WTC11 (cell line): ENCODE results near the gene ARHGEF25. TPM values are rescaled to one million over a fixed set of nuclear protein-coding genes. Genes with fewer than 3 reads are reported as not detected.

Experiments
- ATAC-seq: fragments of 200-7000 bp; cut with Tn5 transposase; 2 replicates; pipeline ENCODE4 v1.10.0; 2021; ENCODE audit warnings: mild to moderate bottlenecking, moderate library complexity
- CTCF ChIA-PET: fragments of 300-600 bp; sonication (Branson Sonifier 250); formaldehyde crosslinking; loops from one replicate; lab custom pipeline; 2021; ENCODE audit warnings: antibody characterized with exemption; lab: Charles Lee
- POLR2A ChIA-PET: fragments of 350-600 bp; sonication (Branson Sonifier 250); formaldehyde crosslinking; loops from one replicate; lab custom pipeline; 2021; ENCODE audit warnings: antibody characterized with exemption; lab: Charles Lee
- DNase-seq: peaks from one replicate; pipeline ENCODE4 v3.0.0; 2021; ENCODE audit warnings: low spot score
- H3K27ac Mint-ChIP-seq: 2 replicates; pipeline ENCODE4 v1.8.0; 2021; ENCODE audit warnings: mixed read lengths
- H3K27me3 Mint-ChIP-seq: 2 replicates; pipeline ENCODE4 v1.8.0; 2021; ENCODE audit warnings: low read depth, mild to moderate bottlenecking, moderate library complexity, mixed read lengths
- H3K36me3 Mint-ChIP-seq: 2 replicates; pipeline ENCODE4 v1.8.0; 2021; ENCODE audit warnings: mixed read lengths
- H3K4me1 Mint-ChIP-seq: 2 replicates; pipeline ENCODE4 v1.8.0; 2022; ENCODE audit warnings: mixed read lengths
- H3K4me3 Mint-ChIP-seq: 2 replicates; pipeline ENCODE4 v1.8.0; 2021; ENCODE audit warnings: mild to moderate bottlenecking, moderate library complexity, mixed read lengths
- H3K9me3 Mint-ChIP-seq: 2 replicates; pipeline ENCODE4 v1.8.0; 2021; ENCODE audit warnings: mixed read lengths
- AFF4 ChIP-seq: sonication (generic); formaldehyde crosslinking; IDR thresholded peaks from 2 replicates; pipeline ENCODE4 v1.8.1; 2023; ENCODE audit warnings: mild to moderate bottlenecking, missing genetic modification reagents, borderline replicate concordance
- ATF1 ChIP-seq: sonication (generic); formaldehyde crosslinking; IDR thresholded peaks from 2 replicates; pipeline ENCODE4 v1.8.1; 2023; ENCODE audit warnings: mild to moderate bottlenecking, moderate library complexity, missing genetic modification reagents
- E2F1 ChIP-seq: sonication (generic); formaldehyde crosslinking; IDR thresholded peaks from 2 replicates; pipeline ENCODE4 v1.8.0; 2022; ENCODE audit warnings: mild to moderate bottlenecking, missing genetic modification reagents
- E2F4 ChIP-seq: sonication (generic); formaldehyde crosslinking; IDR thresholded peaks from 2 replicates; pipeline ENCODE4 v1.8.1; 2022; ENCODE audit warnings: low read depth, mild to moderate bottlenecking, moderate library complexity, missing genetic modification reagents, borderline replicate concordance
- ETV6 ChIP-seq: sonication (generic); formaldehyde crosslinking; IDR thresholded peaks from 2 replicates; pipeline ENCODE4 v1.8.1; 2022; ENCODE audit warnings: mild to moderate bottlenecking, missing genetic modification reagents
- GTF2I ChIP-seq: fragments of 250-450 bp; sonication (Bioruptor Pico); conservative IDR thresholded peaks from 2 replicates; pipeline ENCODE4 v1.4.0; 2021; ENCODE audit warnings: mild to moderate bottlenecking
- JUN ChIP-seq: sonication (generic); formaldehyde crosslinking; IDR thresholded peaks from 2 replicates; pipeline ENCODE4 v1.8.0; 2023; ENCODE audit warnings: mild to moderate bottlenecking, missing genetic modification reagents
- PRDM15 ChIP-seq: sonication (generic); formaldehyde crosslinking; IDR thresholded peaks from 2 replicates; pipeline ENCODE4 v1.8.0; 2022; ENCODE audit warnings: missing genetic modification reagents
- TP53 ChIP-seq: sonication (generic); formaldehyde crosslinking; IDR thresholded peaks from 2 replicates; pipeline ENCODE4 v1.8.1; 2023; ENCODE audit warnings: mild to moderate bottlenecking, missing genetic modification reagents
- ZNF232 ChIP-seq: sonication (generic); formaldehyde crosslinking; IDR thresholded peaks from 2 replicates; pipeline ENCODE4 v1.8.0; 2022; ENCODE audit warnings: mild to moderate bottlenecking, missing genetic modification reagents
- ZNF416 ChIP-seq: fragments of 250-450 bp; sonication (Bioruptor Pico); IDR thresholded peaks from 2 replicates; pipeline ENCODE4 v1.9.0; 2021; ENCODE audit warnings: mild to moderate bottlenecking, inconsistent platforms
- total RNA-seq: library from RNA; stranded (reverse); gene quantifications from 3 replicates; pipeline ENCODE4 v1.2.3, GENCODE V29; 2021
- TF ChIP-seq, protein P1 (sequence below): sonication (generic); formaldehyde crosslinking; IDR thresholded peaks from 2 replicates; pipeline ENCODE4 v1.8.0; 2022; ENCODE audit warnings: mild to moderate bottlenecking, missing genetic modification reagents
- TF ChIP-seq, protein P2 (sequence below): sonication (generic); formaldehyde crosslinking; conservative IDR thresholded peaks from 2 replicates; pipeline ENCODE4 v1.8.1; 2022; ENCODE audit warnings: mild to moderate bottlenecking, missing genetic modification reagents
- TF ChIP-seq, protein P3 (sequence below): fragments of 250-450 bp; sonication (Bioruptor Pico); IDR thresholded peaks from 2 replicates; pipeline ENCODE4 v1.9.0; 2021; ENCODE audit warnings: moderate library complexity, mild to moderate bottlenecking, inconsistent platforms, borderline replicate concordance
- TF ChIP-seq, protein P4 (sequence below): sonication (generic); formaldehyde crosslinking; IDR thresholded peaks from 2 replicates; pipeline ENCODE4 v1.8.1; 2023; ENCODE audit warnings: mild to moderate bottlenecking, moderate library complexity, missing genetic modification reagents

Gene ARHGEF25
- total RNA-seq, 1 experiment from 2014 or later = 11.9 TPM

DNA sequence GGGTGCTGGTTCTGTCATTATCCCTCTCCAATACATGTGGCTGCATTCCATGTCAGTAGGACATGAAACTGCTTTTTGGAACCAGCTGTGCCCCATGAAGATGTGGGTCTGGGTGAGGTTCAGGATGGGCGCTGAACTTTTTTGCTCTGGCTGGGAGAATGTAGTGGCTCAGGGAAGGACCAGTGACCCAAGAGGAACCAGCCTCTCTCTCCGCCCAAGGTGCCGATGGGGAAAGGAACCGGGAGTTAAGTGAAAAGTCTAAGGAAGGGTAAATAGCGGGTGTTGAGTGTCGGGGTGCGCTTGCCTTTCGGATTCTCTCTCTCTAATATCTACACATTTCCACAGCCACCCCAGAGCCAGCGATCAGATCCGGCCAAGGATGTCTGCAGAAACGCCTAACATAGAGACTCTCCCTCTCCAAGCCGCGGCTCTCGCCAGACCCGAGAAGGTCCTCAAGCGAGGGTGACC lies 7.8 kb downstream of the ARHGEF25 start:
- DNase-seq (no peak), ATAC-seq (no peak)
- POLR2A ChIA-PET = interaction anchor here (0.9 kb wide), 1 partner anchor 9 kb away, joined by 3 read pairs; no protein-coding TSS in a partner anchor
- H3K4me3 Mint-ChIP-seq = peak overlapping the region; percentile 78
- peaks cover 100% of the 10 kb centered on the region for H3K27me3 Mint-ChIP-seq
- H3K4me1 Mint-ChIP-seq = peaks cover 31% of the 10 kb centered on the region
- TF ChIP-seq TP53 (CRISPR knock-in tag) (no peak), PRDM15 (CRISPR knock-in tag) (no peak), JUN (CRISPR knock-in tag) (no peak), GTF2I (no peak), E2F1 (CRISPR knock-in tag) (no peak), E2F4 (CRISPR knock-in tag) (no peak), ETV6 (CRISPR knock-in tag) (no peak), ATF1 (CRISPR knock-in tag) (no peak), AFF4 (CRISPR knock-in tag) (no peak), ZNF232 (CRISPR knock-in tag) (no peak), ZNF416 (CRISPR knock-in tag) (no peak)
- TF ChIP-seq, protein P1, sequence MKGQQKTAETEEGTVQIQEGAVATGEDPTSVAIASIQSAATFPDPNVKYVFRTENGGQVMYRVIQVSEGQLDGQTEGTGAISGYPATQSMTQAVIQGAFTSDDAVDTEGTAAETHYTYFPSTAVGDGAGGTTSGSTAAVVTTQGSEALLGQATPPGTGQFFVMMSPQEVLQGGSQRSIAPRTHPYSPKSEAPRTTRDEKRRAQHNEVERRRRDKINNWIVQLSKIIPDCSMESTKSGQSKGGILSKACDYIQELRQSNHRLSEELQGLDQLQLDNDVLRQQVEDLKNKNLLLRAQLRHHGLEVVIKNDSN (CRISPR knock-in tag) = no peak
- TF ChIP-seq, protein P2, sequence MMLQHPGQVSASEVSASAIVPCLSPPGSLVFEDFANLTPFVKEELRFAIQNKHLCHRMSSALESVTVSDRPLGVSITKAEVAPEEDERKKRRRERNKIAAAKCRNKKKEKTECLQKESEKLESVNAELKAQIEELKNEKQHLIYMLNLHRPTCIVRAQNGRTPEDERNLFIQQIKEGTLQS (CRISPR knock-in tag) = no peak
- TF ChIP-seq, protein P3, sequence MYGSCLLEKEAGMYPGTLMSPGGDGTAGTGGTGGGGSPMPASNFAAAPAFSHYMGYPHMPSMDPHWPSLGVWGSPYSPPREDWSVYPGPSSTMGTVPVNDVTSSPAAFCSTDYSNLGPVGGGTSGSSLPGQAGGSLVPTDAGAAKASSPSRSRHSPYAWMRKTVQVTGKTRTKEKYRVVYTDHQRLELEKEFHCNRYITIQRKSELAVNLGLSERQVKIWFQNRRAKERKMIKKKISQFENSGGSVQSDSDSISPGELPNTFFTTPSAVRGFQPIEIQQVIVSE (CRISPR knock-in tag) = no peak
- TF ChIP-seq, protein P4, sequence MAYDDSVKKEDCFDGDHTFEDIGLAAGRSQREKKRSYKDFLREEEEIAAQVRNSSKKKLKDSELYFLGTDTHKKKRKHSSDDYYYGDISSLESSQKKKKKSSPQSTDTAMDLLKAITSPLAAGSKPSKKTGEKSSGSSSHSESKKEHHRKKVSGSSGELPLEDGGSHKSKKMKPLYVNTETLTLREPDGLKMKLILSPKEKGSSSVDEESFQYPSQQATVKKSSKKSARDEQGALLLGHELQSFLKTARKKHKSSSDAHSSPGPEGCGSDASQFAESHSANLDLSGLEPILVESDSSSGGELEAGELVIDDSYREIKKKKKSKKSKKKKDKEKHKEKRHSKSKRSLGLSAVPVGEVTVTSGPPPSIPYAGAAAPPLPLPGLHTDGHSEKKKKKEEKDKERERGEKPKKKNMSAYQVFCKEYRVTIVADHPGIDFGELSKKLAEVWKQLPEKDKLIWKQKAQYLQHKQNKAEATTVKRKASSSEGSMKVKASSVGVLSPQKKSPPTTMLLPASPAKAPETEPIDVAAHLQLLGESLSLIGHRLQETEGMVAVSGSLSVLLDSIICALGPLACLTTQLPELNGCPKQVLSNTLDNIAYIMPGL (CRISPR knock-in tag) = no peak
- TF ChIP-seq, all 79 proteins: peak for 0
- Mint-ChIP-seq H3K36me3 (peaks cover 5% of the 10 kb centered on the region), H3K27ac (no peak overlapping the region), H3K9me3 (no peaks in the 10 kb centered on the region)
- CTCF ChIA-PET = interaction anchor here (0.9 to 3.6 kb wide), 9 partner anchors 8 to 116 kb away, joined by 3 to 74 read pairs (median 18); partner anchors contain the start of genes ARHGEF25, B4GALNT1 and PIP4K2C
